ENCODE data around the gene HOXD4.

DNA sequence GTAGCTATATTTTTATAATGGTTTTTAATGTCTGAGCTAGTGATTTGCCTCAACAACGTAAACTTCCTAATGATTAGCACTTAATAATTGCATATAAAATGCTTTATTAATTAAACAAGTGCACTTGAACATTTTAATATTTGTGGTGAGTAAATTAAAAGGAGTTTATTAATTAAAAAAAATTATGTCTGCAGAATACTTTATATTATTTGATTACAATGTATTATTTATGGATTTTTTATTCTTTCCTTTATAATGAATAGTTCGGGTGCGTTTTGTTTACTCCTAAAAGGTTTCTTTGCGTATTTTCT is 19.5 kb upstream of the HOXD4 start:
- TF ChIP-seq, protein P1, sequence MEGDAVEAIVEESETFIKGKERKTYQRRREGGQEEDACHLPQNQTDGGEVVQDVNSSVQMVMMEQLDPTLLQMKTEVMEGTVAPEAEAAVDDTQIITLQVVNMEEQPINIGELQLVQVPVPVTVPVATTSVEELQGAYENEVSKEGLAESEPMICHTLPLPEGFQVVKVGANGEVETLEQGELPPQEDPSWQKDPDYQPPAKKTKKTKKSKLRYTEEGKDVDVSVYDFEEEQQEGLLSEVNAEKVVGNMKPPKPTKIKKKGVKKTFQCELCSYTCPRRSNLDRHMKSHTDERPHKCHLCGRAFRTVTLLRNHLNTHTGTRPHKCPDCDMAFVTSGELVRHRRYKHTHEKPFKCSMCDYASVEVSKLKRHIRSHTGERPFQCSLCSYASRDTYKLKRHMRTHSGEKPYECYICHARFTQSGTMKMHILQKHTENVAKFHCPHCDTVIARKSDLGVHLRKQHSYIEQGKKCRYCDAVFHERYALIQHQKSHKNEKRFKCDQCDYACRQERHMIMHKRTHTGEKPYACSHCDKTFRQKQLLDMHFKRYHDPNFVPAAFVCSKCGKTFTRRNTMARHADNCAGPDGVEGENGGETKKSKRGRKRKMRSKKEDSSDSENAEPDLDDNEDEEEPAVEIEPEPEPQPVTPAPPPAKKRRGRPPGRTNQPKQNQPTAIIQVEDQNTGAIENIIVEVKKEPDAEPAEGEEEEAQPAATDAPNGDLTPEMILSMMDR (IDR thresholded peaks at IDR 0.05), result no peak
- TF ChIP-seq POLR2AphosphoS5 (IDR thresholded peaks at IDR 0.05), result no peak
- no peak for TF ChIP-seq POLR2A (IDR thresholded peaks at IDR 0.05)

Measured in gastroesophageal sphincter (tissue), 3 donors.